IMR-90 (cell line): Measurements from ENCODE around the gene RELCH. TPM values are rescaled to one million over a fixed set of nuclear protein-coding genes. Genes with fewer than 3 reads are reported as not detected.

Experiments used
- ATAC-seq: fragments of 200-7000 bp; cut with Tn5 transposase; 2 replicates; pipeline ENCODE4 v1.9.1; 2020; ENCODE audit warnings: low read depth, mild to moderate bottlenecking, moderate library complexity
- BruUV-seq: library from RNA; stranded (reverse); fragments of 400-500 nt; replicated peaks from 2 replicates; lab custom pipeline; 2021; lab: Mats Ljungman, UMichigan
- CTCF ChIA-PET: fragments of 300-600 bp; formaldehyde crosslinking; extraction: SDS; loops from one replicate; lab custom pipeline; 2021; ENCODE audit warnings: antibody characterized with exemption; lab: Yijun Ruan, JAX
- POLR2A ChIA-PET: fragments of 300-600 bp; sonication (Branson Sonifier 250); formaldehyde crosslinking; loops from one replicate; lab custom pipeline; 2022; ENCODE audit warnings: antibody characterized with exemption; ENCODE audit not compliant: unreplicated experiment; lab: Charles Lee
- DNase-seq: peaks from one replicate; pipeline ENCODE4 v3.0.0; 2013
- H2AFZ ChIP-seq: replicated peaks from 2 replicates; pipeline ENCODE3; 2013; ENCODE audit warnings: low read length, mild to moderate bottlenecking; ENCODE audit not compliant: poor library complexity
- H2AK5ac ChIP-seq: 2 replicates; pipeline ENCODE4 v1.6.1; 2013; ENCODE audit warnings: low read depth, low read length, inconsistent platforms
- H2AK9ac ChIP-seq: replicated peaks from 2 replicates; pipeline ENCODE3; 2013; ENCODE audit warnings: mild to moderate bottlenecking, low read depth, low read length, moderate library complexity; ENCODE audit not compliant: poor library complexity
- H2BK120ac ChIP-seq: 2 replicates; pipeline ENCODE4 v1.6.1; 2013; ENCODE audit warnings: low read depth, low read length, inconsistent platforms
- H2BK15ac ChIP-seq: 3 replicates; pipeline ENCODE4 v1.6.1; 2013; ENCODE audit warnings: low read depth, low read length, inconsistent platforms
- H2BK20ac ChIP-seq: 2 replicates; pipeline ENCODE4 v1.6.1; 2013; ENCODE audit warnings: low read depth, mild to moderate bottlenecking, inconsistent platforms, low read length, moderate library complexity
- H2BK5ac ChIP-seq: 2 replicates; pipeline ENCODE4 v1.6.1; 2013; ENCODE audit warnings: mild to moderate bottlenecking, low read depth, low read length, inconsistent platforms; ENCODE audit not compliant: poor library complexity, severe bottlenecking
- H3K14ac ChIP-seq: replicated peaks from 2 replicates; pipeline ENCODE4 v1.6.1; 2013; ENCODE audit warnings: low read depth, low read length, inconsistent platforms
- H3K18ac ChIP-seq: 2 replicates; pipeline ENCODE4 v1.6.1; 2013; ENCODE audit warnings: low read depth, low read length, control low read depth
- H3K23ac ChIP-seq: 2 replicates; pipeline ENCODE4 v1.6.1; 2013; ENCODE audit warnings: low read depth, low read length, inconsistent platforms
- H3K27ac ChIP-seq: 2 replicates; pipeline ENCODE4 v1.5.1; 2013; ENCODE audit warnings: mild to moderate bottlenecking, control low read depth, low read length; ENCODE audit not compliant: insufficient read depth
- H3K27me3 ChIP-seq: 2 replicates; pipeline ENCODE4 v1.6.1; 2013; ENCODE audit warnings: low read length; ENCODE audit not compliant: control insufficient read depth, insufficient read depth
- H3K36me3 ChIP-seq: 2 replicates; pipeline ENCODE4 v1.6.1; 2013; ENCODE audit warnings: low read length, mixed read lengths; ENCODE audit not compliant: control insufficient read depth, insufficient read depth
- H3K4ac ChIP-seq: 2 replicates; pipeline ENCODE4 v1.6.1; 2013; ENCODE audit warnings: low read depth, low read length, inconsistent platforms
- H3K4me1 ChIP-seq: 2 replicates; pipeline ENCODE4 v1.6.1; 2013; ENCODE audit warnings: low read length, mixed read lengths; ENCODE audit not compliant: control insufficient read depth, insufficient read depth
- H3K4me2 ChIP-seq: 2 replicates; pipeline ENCODE4 v1.6.1; 2013; ENCODE audit warnings: low read depth, mild to moderate bottlenecking, control low read depth, low read length, moderate library complexity
- H3K4me3 ChIP-seq: 2 replicates; pipeline ENCODE4 v1.5.1; 2013; ENCODE audit warnings: low read depth, mild to moderate bottlenecking, control low read depth, low read length, moderate library complexity; ENCODE audit not compliant: insufficient read depth
- H3K56ac ChIP-seq: 2 replicates; pipeline ENCODE4 v1.6.1; 2013; ENCODE audit warnings: low read length, inconsistent platforms; ENCODE audit not compliant: insufficient read depth; ENCODE audit errors: extremely low read depth
- H3K79me1 ChIP-seq, 2 experiments: 2 replicates each; pipeline ENCODE4 v1.6.1; 2013; ENCODE audit warnings: low read length in 2 of 2, inconsistent platforms in 1 of 2, low read depth in 1 of 2
- H3K9ac ChIP-seq: 2 replicates; pipeline ENCODE4 v1.6.1; 2013; ENCODE audit warnings: low read depth, low read length, control low read depth
- H3K9me1 ChIP-seq: 2 replicates; pipeline ENCODE4 v1.6.1; 2013; ENCODE audit warnings: low read length, inconsistent platforms; ENCODE audit not compliant: insufficient read depth
- H3K9me3 ChIP-seq: 2 replicates; pipeline ENCODE4 v1.6.1; 2013; ENCODE audit warnings: low read length; ENCODE audit not compliant: control insufficient read depth, insufficient read depth
- H4K20me1 ChIP-seq: 2 replicates; pipeline ENCODE4 v1.6.1; 2013; ENCODE audit warnings: low read length, inconsistent platforms; ENCODE audit not compliant: insufficient read depth
- H4K5ac ChIP-seq: 2 replicates; pipeline ENCODE4 v1.6.1; 2013; ENCODE audit warnings: mild to moderate bottlenecking, low read depth, low read length, control low read depth
- H4K8ac ChIP-seq, 2 experiments: 2 replicates each; pipeline ENCODE4 v1.6.1; 2013; ENCODE audit warnings: low read depth in 2 of 2, low read length in 2 of 2, control low read depth in 1 of 2, inconsistent platforms in 1 of 2
- H4K91ac ChIP-seq: 2 replicates; pipeline ENCODE4 v1.6.1; 2013; ENCODE audit warnings: low read depth, low read length, inconsistent platforms; ENCODE audit not compliant: insufficient read depth
- BHLHE40 ChIP-seq: fragments of 150-350 bp; IDR thresholded peaks from 2 replicates; pipeline ENCODE4 v1.6.1; 2016; ENCODE audit warnings: mild to moderate bottlenecking, low read depth, low read length
- CEBPB ChIP-seq: IDR thresholded peaks from 2 replicates; pipeline ENCODE4 v1.6.1; 2012; ENCODE audit warnings: low read depth, low read length, improper control_type of control experiment
- CHD1 ChIP-seq: IDR thresholded peaks from 2 replicates; pipeline ENCODE4 v1.6.1; 2012; ENCODE audit warnings: low read depth, low read length, improper control_type of control experiment
- CTCF ChIP-seq: conservative IDR thresholded peaks from 2 replicates; pipeline ENCODE4 v1.5.1; 2012; ENCODE audit warnings: mild to moderate bottlenecking, low read depth, low read length, improper control_type of control experiment
- ELK1 ChIP-seq: fragments of 150-350 bp; IDR thresholded peaks from 2 replicates; pipeline ENCODE4 v1.6.1; 2016; ENCODE audit warnings: low read depth, mild to moderate bottlenecking, low read length, moderate library complexity, borderline replicate concordance
- FOS ChIP-seq: fragments of 150-350 bp; IDR thresholded peaks from 2 replicates; pipeline ENCODE4 v1.6.1; 2016; ENCODE audit warnings: low read depth, low read length
- MAFK ChIP-seq: IDR thresholded peaks from 2 replicates; pipeline ENCODE4 v1.6.1; 2012; ENCODE audit warnings: low read depth, low read length, improper control_type of control experiment
- MAZ ChIP-seq: IDR thresholded peaks from 2 replicates; pipeline ENCODE4 v1.6.1; 2012; ENCODE audit warnings: low read depth, mild to moderate bottlenecking, low read length, improper control_type of control experiment, moderate library complexity, borderline replicate concordance
- NFE2L2 ChIP-seq: fragments of 150-350 bp; IDR thresholded peaks from 2 replicates; pipeline ENCODE4 v1.6.1; 2016; ENCODE audit warnings: low read depth, mild to moderate bottlenecking, low read length
- RCOR1 ChIP-seq: IDR thresholded peaks from 2 replicates; pipeline ENCODE4 v1.6.1; 2012; ENCODE audit warnings: mild to moderate bottlenecking, low read length, improper control_type of control experiment; ENCODE audit not compliant: insufficient replicate concordance
- RFX5 ChIP-seq: IDR thresholded peaks from 2 replicates; pipeline ENCODE4 v1.8.0; 2012; ENCODE audit warnings: low read depth, mild to moderate bottlenecking, low read length, moderate library complexity
- SMC3 ChIP-seq: fragments of 150-350 bp; IDR thresholded peaks from 2 replicates; pipeline ENCODE4 v1.6.1; 2016; ENCODE audit warnings: low read depth, mild to moderate bottlenecking, antibody characterized with exemption, low read length, moderate library complexity
- WGBS, 2 experiments: methylation state at CpG; one replicate each; pipeline versions ENCODE4 v1.1.5 to v1.1.7; 2013; ENCODE audit warnings: missing lambda C conversion rate in 2 of 2; ENCODE audit not compliant: insufficient read length in 1 of 2; ENCODE audit errors: extremely low coverage in 2 of 2; 5-methylcytosine and 5-hydroxymethylcytosine counted together
- dilution Hi-C: fragments of 300-500 bp; cut with HindIII; formaldehyde crosslinking; loops from one replicate; pipeline ENCODE4 v1.14.3; 2018; ENCODE audit warnings: low sequenced_read_pairs; ENCODE audit not compliant: unreplicated experiment
- in situ Hi-C: fragments of 300-500 bp; cut with MboI; formaldehyde crosslinking; loops from 3 replicates; pipeline ENCODE4 v1.14.3; 2019; ENCODE audit warnings: low sequenced_read_pairs, inconsistent platforms, mixed read lengths
- intact Hi-C: fragments of 100-400 bp; cut with micrococcal nuclease; formaldehyde crosslinking; loops from 2 replicates; pipeline ENCODE4 v1.10.0; 2022
- polyA plus RNA-seq, 3 experiments: library from polyadenylated mRNA; depleted of rRNA; stranded (reverse); fragments of >200 nt; gene quantifications; 2 replicates each; pipeline ENCODE4 v1.2.3, GENCODE V29; 2012; ENCODE audit warnings: low replicate concordance in 1 of 3
- total RNA-seq: library from RNA; depleted of rRNA; stranded (reverse); fragments of >200 nt; gene quantifications from 2 replicates; pipeline ENCODE4 v1.2.3, GENCODE V29; 2012

Gene RELCH
- total and polyA plus RNA-seq, 2 of the 4 experiments (the other 2 are of a cell fraction): 14.4 to 52.5 TPM

DNA sequence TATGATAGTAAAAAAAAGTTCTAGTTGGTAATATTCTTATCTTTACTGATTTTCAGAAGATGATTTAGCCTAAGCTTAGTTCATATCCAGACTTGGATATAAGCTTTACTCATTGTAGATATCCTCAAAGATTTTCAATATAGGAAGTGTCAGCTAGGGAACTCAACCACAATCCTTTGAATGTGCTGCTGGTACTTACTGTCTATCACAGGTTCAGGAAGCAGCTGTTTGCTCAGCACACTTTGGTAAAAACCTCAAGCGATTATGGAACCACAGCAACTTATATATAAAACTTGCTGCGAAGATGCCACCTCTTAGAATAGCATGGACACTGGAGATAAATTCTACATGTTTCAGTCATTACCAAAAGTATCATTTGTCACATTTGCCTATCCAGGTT, 77.9 kb downstream of the RELCH start:
- Histone ChIP-seq H3K27ac (no peak overlapping the region), H2AK9ac (no peak overlapping the region), H2BK120ac (no peak overlapping the region), H2BK15ac (no peak overlapping the region), H3K23ac (no peak overlapping the region), H3K79me1 (no peaks in the 10 kb centered on the region), H3K4me3 (no peak overlapping the region), H3K4me2 (no peak overlapping the region), H3K9ac (no peak overlapping the region), H2AFZ (no peak overlapping the region), H2BK20ac (no peak overlapping the region), H3K18ac (no peak overlapping the region), H3K27me3 (no peaks in the 10 kb centered on the region), H3K36me3 (peaks cover 12% of the 10 kb centered on the region), H3K4me1 (peaks cover 2% of the 10 kb centered on the region; the same call in 1 of the 2 replicates), H4K91ac (no peak overlapping the region), H3K14ac (no peak overlapping the region), H3K4ac (no peak overlapping the region), H4K5ac (no peak overlapping the region), H2BK5ac (no peak overlapping the region), H3K9me3 (no peaks in the 10 kb centered on the region), H4K20me1 (no peaks in the 10 kb centered on the region), H4K8ac (no peak overlapping the region), H2AK5ac (no peak overlapping the region), H3K9me1 (no peaks in the 10 kb centered on the region), H3K56ac (no peak overlapping the region)
- no CpG with 5 or more reads among the region's 2 CpGs for WGBS, 2 experiments
- DNase-seq (no peak), ATAC-seq (no peak)
- ChIA-PET CTCF (no interaction called here), POLR2A (no interaction called here)
- dilution Hi-C loops (no loop called here), intact Hi-C loops (no loop called here), in situ Hi-C loops (no loop called here)
- BruUV-seq: no TSS peak
- TF ChIP-seq MAFK (no peak), RCOR1 (no peak), MAZ (no peak), FOS (no peak), NFE2L2 (no peak), CHD1 (no peak), RFX5 (no peak), ELK1 (no peak), SMC3 (no peak), CEBPB (no peak), CTCF (no peak), BHLHE40 (no peak)
